Measurements from ENCODE around the gene RND3.

Gene RND3

GRCh38 chr2:150476809-150477302 lies 10.6 kb downstream of the RND3 start:
- no peak for TF ChIP-seq CTCF (IDR thresholded peaks at IDR 0.05; ENCODE audit: insufficient read depth, low read depth, low read length, missing control alignments)
- no peak overlapping the region for H3K4me3 ChIP-seq (ENCODE audit: low read length)
- DNase-seq (ENCODE audit: low read depth): peak; percentile 20

- H3K4me3 ChIP-seq (ENCODE audit: low read length): no peak overlapping the region
- TF ChIP-seq CTCF (IDR thresholded peaks at IDR 0.05; ENCODE audit: insufficient read depth, low read depth, low read length, missing control alignments): no peak
Measured at GRCh38 chr2:150476286-150476685, 11.2 kb downstream of the RND3 start.

GRCh38 chr2:150475479-150476250 lies 11.8 kb downstream of the RND3 start:
- no peak overlapping the region for H3K4me3 ChIP-seq (ENCODE audit: low read length)
- TF ChIP-seq CTCF (IDR thresholded peaks at IDR 0.05; ENCODE audit: insufficient read depth, low read depth, low read length, missing control alignments): no peak
- DNase-seq (ENCODE audit: low read depth): peak; percentile 9

More at GRCh38 chr2:150476286-150476685, 11.2 kb downstream of the RND3 start:
- DNase-seq (ENCODE audit: low read depth): peak; percentile 15

GRCh38 chr2:150474326-150475074 lies 13.0 kb downstream of the RND3 start:
- no peak for DNase-seq (ENCODE audit: low read depth)
- H3K4me3 ChIP-seq (ENCODE audit: low read length): no peak overlapping the region
- TF ChIP-seq CTCF (IDR thresholded peaks at IDR 0.05; ENCODE audit: insufficient read depth, low read depth, low read length, missing control alignments): no peak

- H3K4me3 ChIP-seq (ENCODE audit: low read length): no peak overlapping the region
- DNase-seq (ENCODE audit: low read depth): no peak
- TF ChIP-seq CTCF (IDR thresholded peaks at IDR 0.05; ENCODE audit: insufficient read depth, low read depth, low read length, missing control alignments): no peak
Measured at GRCh38 chr2:150473767-150474166, 13.7 kb downstream of the RND3 start.

GRCh38 chr2:150472511-150472899 lies 15.0 kb downstream of the RND3 start:
- H3K4me3 ChIP-seq (ENCODE audit: low read length): no peak overlapping the region
- DNase-seq (ENCODE audit: low read depth): peak; percentile 56
- TF ChIP-seq CTCF (IDR thresholded peaks at IDR 0.05; ENCODE audit: insufficient read depth, low read depth, low read length, missing control alignments): no peak

Measured in epithelial cell of esophagus (primary cell).